ENCODE results near the gene TBATA. TPM values are rescaled to one million over a fixed set of nuclear protein-coding genes. Genes with fewer than 3 reads are reported as not detected.

TBATA gene
- total RNA-seq, 1 experiment from 2014 or later: not detected

DNA sequence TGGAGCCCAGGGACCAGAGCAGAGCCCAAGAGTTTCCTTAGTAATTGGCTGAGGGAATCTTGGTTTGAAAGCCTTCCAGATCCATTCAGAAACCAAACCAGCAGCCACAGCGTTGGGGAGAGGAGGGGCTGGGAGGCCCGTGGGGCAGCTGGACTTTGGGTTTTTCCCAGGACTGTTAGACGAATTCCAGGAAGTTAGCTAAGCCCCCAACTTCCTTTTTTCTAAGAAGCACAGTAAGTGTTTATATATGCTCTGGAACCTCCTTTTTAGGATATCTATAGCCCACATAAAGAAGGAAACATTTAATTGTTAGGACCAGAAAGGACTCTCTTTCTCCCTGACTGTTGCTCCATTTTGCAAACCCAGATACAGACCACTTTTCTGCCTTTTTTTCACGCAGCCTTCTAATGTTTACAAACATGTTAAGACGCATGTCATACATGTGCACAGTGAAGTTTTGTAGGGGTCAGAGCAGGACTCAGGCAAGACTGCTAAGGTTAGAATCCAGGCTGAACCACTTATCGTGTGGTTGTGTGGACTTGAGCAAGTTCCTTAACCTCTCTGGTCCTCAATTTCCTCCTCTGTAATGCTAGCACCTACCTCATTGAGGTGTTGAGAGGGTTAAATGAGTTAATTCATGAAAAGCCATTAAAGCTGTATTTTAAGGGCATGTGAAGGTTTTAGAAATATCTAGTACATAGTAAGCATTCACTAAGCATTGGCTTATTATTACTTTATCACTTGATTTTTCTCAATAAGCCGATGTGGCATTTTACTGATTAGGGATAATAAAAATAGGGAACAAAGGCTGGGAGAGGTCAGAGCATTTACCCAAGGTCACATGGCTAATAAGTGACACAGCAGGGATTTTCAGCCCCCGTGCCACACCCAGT is 42.4 kb downstream of the TBATA start:
- POLR2A ChIA-PET: no interaction called here
- no peak for DNase-seq (ENCODE audit: low spot score)
- no peak for ATAC-seq
- Mint-ChIP-seq H3K27me3 (ENCODE audit: low read depth) (no peaks in the 10 kb centered on the region), H3K36me3 (0 out of 2 replicates have a peak, but pooled peaks cover 3% of the 10 kb centered on the region), H3K4me1 (0 out of 2 replicates have a peak, but pooled peaks cover 2% of the 10 kb centered on the region), H3K9me3 (peaks cover 7% of the 10 kb centered on the region), H3K4me3 (no peak overlapping the region), H3K27ac (no peak overlapping the region)
- no peak for TF ChIP-seq NR2C2 (CRISPR knock-in tag; IDR thresholded peaks at IDR 0.05)
- CTCF ChIA-PET: interaction anchor here (0.6 to 1.0 kb wide), 2 partner anchors 184 to 604 kb away, joined by 3 to 4 read pairs; no protein-coding TSS in a partner anchor

DNA sequence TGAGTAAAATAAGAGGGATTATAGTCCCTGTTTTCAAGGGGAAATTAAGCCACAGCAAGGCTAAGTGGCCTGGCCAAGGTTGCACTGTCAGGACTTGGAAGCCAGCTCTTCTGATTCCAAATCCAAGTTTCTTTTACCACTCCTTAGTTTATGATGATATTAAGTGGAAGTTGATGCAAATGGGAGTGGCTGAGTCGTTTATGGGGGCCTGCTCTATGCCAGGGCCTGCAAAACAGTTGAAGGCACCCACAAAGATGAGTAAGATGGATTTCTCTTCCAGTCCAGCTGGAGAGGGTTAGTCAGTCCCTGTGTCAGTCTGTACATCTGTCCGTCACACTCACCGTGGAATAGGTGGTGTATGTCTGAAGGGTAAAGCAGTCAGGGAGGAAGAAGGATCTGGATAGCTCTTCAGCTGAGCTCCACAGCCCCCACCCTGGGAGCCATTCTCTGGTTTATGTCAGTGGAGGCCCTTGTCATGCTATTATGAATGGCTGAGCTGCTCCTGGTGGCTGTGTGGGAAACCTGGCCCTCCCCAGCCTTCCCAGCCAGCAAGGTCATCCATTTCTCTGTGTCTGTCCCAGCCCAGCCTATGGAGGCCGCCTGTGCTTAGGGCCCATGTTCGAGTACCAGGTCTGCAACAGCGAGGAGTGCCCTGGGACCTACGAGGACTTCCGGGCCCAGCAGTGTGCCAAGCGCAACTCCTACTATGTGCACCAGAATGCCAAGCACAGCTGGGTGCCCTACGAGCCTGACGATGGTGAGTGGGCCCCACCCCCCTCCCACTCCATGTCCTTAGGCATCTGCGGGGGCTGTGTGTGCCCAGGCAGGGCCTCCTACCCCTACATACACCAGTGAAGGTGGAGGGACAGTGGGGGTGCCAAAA is 44.5 kb downstream of the TBATA start:
- ChIA-PET CTCF (interaction anchor here (0.8 kb wide), 2 partner anchors 9 to 163 kb away, joined by 3 read pairs; no protein-coding TSS in a partner anchor), POLR2A (no interaction called here)
- H3K9me3 Mint-ChIP-seq: peaks cover 6% of the 10 kb centered on the region
- H3K4me1 Mint-ChIP-seq: 0 out of 2 replicates have a peak, but pooled peaks cover 2% of the 10 kb centered on the region
- no peaks in the 10 kb centered on the region for H3K27me3 Mint-ChIP-seq (ENCODE audit: low read depth)
- no peak overlapping the region for H3K27ac Mint-ChIP-seq
- ATAC-seq: no peak
- H3K36me3 Mint-ChIP-seq: 0 out of 2 replicates have a peak, but pooled peaks cover 3% of the 10 kb centered on the region
- no peak for DNase-seq (ENCODE audit: low spot score)
- TF ChIP-seq, protein P1, sequence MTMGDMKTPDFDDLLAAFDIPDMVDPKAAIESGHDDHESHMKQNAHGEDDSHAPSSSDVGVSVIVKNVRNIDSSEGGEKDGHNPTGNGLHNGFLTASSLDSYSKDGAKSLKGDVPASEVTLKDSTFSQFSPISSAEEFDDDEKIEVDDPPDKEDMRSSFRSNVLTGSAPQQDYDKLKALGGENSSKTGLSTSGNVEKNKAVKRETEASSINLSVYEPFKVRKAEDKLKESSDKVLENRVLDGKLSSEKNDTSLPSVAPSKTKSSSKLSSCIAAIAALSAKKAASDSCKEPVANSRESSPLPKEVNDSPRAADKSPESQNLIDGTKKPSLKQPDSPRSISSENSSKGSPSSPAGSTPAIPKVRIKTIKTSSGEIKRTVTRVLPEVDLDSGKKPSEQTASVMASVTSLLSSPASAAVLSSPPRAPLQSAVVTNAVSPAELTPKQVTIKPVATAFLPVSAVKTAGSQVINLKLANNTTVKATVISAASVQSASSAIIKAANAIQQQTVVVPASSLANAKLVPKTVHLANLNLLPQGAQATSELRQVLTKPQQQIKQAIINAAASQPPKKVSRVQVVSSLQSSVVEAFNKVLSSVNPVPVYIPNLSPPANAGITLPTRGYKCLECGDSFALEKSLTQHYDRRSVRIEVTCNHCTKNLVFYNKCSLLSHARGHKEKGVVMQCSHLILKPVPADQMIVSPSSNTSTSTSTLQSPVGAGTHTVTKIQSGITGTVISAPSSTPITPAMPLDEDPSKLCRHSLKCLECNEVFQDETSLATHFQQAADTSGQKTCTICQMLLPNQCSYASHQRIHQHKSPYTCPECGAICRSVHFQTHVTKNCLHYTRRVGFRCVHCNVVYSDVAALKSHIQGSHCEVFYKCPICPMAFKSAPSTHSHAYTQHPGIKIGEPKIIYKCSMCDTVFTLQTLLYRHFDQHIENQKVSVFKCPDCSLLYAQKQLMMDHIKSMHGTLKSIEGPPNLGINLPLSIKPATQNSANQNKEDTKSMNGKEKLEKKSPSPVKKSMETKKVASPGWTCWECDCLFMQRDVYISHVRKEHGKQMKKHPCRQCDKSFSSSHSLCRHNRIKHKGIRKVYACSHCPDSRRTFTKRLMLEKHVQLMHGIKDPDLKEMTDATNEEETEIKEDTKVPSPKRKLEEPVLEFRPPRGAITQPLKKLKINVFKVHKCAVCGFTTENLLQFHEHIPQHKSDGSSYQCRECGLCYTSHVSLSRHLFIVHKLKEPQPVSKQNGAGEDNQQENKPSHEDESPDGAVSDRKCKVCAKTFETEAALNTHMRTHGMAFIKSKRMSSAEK (CRISPR knock-in tag; IDR thresholded peaks at IDR 0.05; ENCODE audit: borderline replicate concordance): no peak
- TF ChIP-seq, protein P2, sequence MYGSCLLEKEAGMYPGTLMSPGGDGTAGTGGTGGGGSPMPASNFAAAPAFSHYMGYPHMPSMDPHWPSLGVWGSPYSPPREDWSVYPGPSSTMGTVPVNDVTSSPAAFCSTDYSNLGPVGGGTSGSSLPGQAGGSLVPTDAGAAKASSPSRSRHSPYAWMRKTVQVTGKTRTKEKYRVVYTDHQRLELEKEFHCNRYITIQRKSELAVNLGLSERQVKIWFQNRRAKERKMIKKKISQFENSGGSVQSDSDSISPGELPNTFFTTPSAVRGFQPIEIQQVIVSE (CRISPR knock-in tag; IDR thresholded peaks at IDR 0.05; ENCODE audit: borderline replicate concordance): no peak
- TF ChIP-seq IRF2 (CRISPR knock-in tag; IDR thresholded peaks at IDR 0.05; ENCODE audit: borderline replicate concordance, low read depth): no peak
- TF ChIP-seq, protein P3, sequence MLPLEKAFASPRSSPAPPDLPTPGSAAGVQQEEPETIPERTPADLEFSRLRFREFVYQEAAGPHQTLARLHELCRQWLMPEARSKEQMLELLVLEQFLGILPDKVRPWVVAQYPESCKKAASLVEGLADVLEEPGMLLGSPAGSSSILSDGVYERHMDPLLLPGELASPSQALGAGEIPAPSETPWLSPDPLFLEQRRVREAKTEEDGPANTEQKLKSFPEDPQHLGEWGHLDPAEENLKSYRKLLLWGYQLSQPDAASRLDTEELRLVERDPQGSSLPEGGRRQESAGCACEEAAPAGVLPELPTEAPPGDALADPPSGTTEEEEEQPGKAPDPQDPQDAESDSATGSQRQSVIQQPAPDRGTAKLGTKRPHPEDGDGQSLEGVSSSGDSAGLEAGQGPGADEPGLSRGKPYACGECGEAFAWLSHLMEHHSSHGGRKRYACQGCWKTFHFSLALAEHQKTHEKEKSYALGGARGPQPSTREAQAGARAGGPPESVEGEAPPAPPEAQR (CRISPR knock-in tag; IDR thresholded peaks at IDR 0.05): no peak
- no peak overlapping the region for H3K4me3 Mint-ChIP-seq

DNA sequence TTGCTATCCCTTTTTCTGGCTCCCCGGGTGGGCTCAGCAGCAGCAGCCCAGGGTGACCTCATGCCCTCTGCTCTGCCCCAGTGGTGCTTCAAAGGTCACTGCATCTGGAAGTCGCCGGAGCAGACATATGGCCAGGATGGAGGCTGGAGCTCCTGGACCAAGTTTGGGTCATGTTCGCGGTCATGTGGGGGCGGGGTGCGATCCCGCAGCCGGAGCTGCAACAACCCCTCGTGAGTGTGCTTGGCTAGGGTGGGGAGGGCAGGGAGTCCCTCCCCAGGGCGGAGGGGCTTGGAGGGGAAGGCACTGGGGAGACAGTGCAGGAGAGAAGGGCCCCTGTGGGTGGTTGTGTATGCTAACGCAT is 46.4 kb downstream of the TBATA start:
- no peak for DNase-seq (ENCODE audit: low spot score)
- no peak overlapping the region for H3K4me3 Mint-ChIP-seq
- H3K27me3 Mint-ChIP-seq (ENCODE audit: low read depth): no peaks in the 10 kb centered on the region
- no peaks in the 10 kb centered on the region for H3K9me3 Mint-ChIP-seq
- ATAC-seq: no peak
- H3K36me3 Mint-ChIP-seq: no peaks in the 10 kb centered on the region
- POLR2A ChIA-PET: no interaction called here
- H3K27ac Mint-ChIP-seq: no peak overlapping the region
- CTCF ChIA-PET: interaction anchor here (0.6 to 1.3 kb wide), 6 partner anchors 16 to 284 kb away, joined by 3 to 4 read pairs (median 3); no protein-coding TSS in a partner anchor
- 0 out of 2 replicates have a peak, but pooled peaks cover 2% of the 10 kb centered on the region for H3K4me1 Mint-ChIP-seq
- TF ChIP-seq, protein P4, sequence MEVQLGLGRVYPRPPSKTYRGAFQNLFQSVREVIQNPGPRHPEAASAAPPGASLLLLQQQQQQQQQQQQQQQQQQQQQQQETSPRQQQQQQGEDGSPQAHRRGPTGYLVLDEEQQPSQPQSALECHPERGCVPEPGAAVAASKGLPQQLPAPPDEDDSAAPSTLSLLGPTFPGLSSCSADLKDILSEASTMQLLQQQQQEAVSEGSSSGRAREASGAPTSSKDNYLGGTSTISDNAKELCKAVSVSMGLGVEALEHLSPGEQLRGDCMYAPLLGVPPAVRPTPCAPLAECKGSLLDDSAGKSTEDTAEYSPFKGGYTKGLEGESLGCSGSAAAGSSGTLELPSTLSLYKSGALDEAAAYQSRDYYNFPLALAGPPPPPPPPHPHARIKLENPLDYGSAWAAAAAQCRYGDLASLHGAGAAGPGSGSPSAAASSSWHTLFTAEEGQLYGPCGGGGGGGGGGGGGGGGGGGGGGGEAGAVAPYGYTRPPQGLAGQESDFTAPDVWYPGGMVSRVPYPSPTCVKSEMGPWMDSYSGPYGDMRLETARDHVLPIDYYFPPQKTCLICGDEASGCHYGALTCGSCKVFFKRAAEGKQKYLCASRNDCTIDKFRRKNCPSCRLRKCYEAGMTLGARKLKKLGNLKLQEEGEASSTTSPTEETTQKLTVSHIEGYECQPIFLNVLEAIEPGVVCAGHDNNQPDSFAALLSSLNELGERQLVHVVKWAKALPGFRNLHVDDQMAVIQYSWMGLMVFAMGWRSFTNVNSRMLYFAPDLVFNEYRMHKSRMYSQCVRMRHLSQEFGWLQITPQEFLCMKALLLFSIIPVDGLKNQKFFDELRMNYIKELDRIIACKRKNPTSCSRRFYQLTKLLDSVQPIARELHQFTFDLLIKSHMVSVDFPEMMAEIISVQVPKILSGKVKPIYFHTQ (CRISPR knock-in tag; IDR thresholded peaks at IDR 0.05): no peak
- TF ChIP-seq ETV6 (CRISPR knock-in tag; IDR thresholded peaks at IDR 0.05): no peak
- TF ChIP-seq, protein P2 (CRISPR knock-in tag; IDR thresholded peaks at IDR 0.05; ENCODE audit: borderline replicate concordance): no peak
- TF ChIP-seq, protein P5, sequence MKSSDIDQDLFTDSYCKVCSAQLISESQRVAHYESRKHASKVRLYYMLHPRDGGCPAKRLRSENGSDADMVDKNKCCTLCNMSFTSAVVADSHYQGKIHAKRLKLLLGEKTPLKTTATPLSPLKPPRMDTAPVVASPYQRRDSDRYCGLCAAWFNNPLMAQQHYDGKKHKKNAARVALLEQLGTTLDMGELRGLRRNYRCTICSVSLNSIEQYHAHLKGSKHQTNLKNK (CRISPR knock-in tag; IDR thresholded peaks at IDR 0.05): no peak
- TF ChIP-seq, protein P6, sequence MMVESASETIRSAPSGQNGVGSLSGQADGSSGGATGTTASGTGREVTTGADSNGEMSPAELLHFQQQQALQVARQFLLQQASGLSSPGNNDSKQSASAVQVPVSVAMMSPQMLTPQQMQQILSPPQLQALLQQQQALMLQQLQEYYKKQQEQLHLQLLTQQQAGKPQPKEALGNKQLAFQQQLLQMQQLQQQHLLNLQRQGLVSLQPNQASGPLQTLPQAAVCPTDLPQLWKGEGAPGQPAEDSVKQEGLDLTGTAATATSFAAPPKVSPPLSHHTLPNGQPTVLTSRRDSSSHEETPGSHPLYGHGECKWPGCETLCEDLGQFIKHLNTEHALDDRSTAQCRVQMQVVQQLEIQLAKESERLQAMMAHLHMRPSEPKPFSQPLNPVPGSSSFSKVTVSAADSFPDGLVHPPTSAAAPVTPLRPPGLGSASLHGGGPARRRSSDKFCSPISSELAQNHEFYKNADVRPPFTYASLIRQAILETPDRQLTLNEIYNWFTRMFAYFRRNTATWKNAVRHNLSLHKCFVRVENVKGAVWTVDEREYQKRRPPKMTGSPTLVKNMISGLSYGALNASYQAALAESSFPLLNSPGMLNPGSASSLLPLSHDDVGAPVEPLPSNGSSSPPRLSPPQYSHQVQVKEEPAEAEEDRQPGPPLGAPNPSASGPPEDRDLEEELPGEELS (CRISPR knock-in tag; IDR thresholded peaks at IDR 0.05): no peak
- no peak for TF ChIP-seq IRF2 (CRISPR knock-in tag; IDR thresholded peaks at IDR 0.05; ENCODE audit: borderline replicate concordance, low read depth)
